ENCODE results near the gene SYNGR3. TPM values are rescaled to one million over a fixed set of nuclear protein-coding genes. Genes with fewer than 3 reads are reported as not detected.

Gene SYNGR3
- total and polyA plus RNA-seq, 11 donors: 0.19 to 2.7 (median 0.86) TPM

GRCh38 chr16:2029350-2029749 lies 39.6 kb downstream of the SYNGR3 start:
- intact Hi-C loops (cut with DNase I): loop anchor here in 3 of 10 donors (2.0 to 10.0 kb wide), 2 partner anchors 17 to 55 kb away; partner anchors contain the start of genes NTHL1 (in 1 of the 3) and TSC2 (in 1 of the 3)
- Histone ChIP-seq H3K27ac (peak overlapping the region; percentile 81 to 98 (median 92)), H3K9me3 (no peaks in the 10 kb centered on the region), H3K27me3 (peaks cover 0 to 17% (median 0%) of the 10 kb centered on the region in 9 donors), H3K36me3 (peaks cover 0 to 33% (median 7%) of the 10 kb centered on the region in 9 donors), H3K4me1 (peaks cover 0 to 81% (median 37%) of the 10 kb centered on the region in 12 donors), H3K4me3 (peak overlapping the region; percentile 17 to 98 (median 84))
- DNase-seq (peak in 3 of 5 donors; percentile 32 to 50 (median 40)), ATAC-seq (no peak)
- 57 to 71% (median 67%) methylated on average over 10 to 22 of the region's 22 CpGs for WGBS, 4 donors
- TF ChIP-seq POLR2A (IDR thresholded peaks at IDR 0.05) (no peak), CTCF (IDR thresholded peaks at IDR 0.05) (no peak)

- DNase-seq (no peak), ATAC-seq (no peak)
- H3K27me3 ChIP-seq: peaks cover 0 to 17% (median 0%) of the 10 kb centered on the region in 9 donors
- H3K9me3 ChIP-seq: no peaks in the 10 kb centered on the region
- H3K4me3 ChIP-seq: peak overlapping the region; percentile 17 to 98 (median 84)
- WGBS, 4 donors: 63 to 77% (median 73%) methylated on average over 5 to 11 of the region's 11 CpGs
- H3K36me3 ChIP-seq: peaks cover 0 to 38% (median 7%) of the 10 kb centered on the region in 9 donors
- peak overlapping the region; percentile 81 to 98 (median 92) for H3K27ac ChIP-seq
- intact Hi-C loops (cut with DNase I): no loop called here
- no peak for TF ChIP-seq POLR2A (IDR thresholded peaks at IDR 0.05)
- TF ChIP-seq CTCF (IDR thresholded peaks at IDR 0.05): no peak
- peaks cover 0 to 79% (median 38%) of the 10 kb centered on the region in 12 donors for H3K4me1 ChIP-seq
Observed at GRCh38 chr16:2030036-2030435, 40.3 kb downstream of the SYNGR3 start.

GRCh38 chr16:2031081-2031577 lies 41.4 kb downstream of the SYNGR3 start:
- Histone ChIP-seq H3K4me1 (peaks cover 0 to 79% (median 40%) of the 10 kb centered on the region in 12 donors), H3K36me3 (peaks cover 0 to 48% (median 16%) of the 10 kb centered on the region in 9 donors), H3K9me3 (no peaks in the 10 kb centered on the region), H3K4me3 (peak overlapping the region in 11 of 12 donors; percentile 70 to 98 (median 89)), H3K27me3 (peaks cover 0 to 16% (median 0%) of the 10 kb centered on the region in 9 donors), H3K27ac (peak overlapping the region; percentile 81 to 98 (median 92))
- peak; percentile 76 to 86 (median 82) for DNase-seq
- TF ChIP-seq POLR2A (IDR thresholded peaks at IDR 0.05) (no peak), CTCF (IDR thresholded peaks at IDR 0.05) (no peak)
- WGBS, 4 donors: 58 to 65% (median 60%) methylated on average over 11 of the region's 11 CpGs
- ATAC-seq: peak; percentile 15 to 68 (median 32)
- intact Hi-C loops (cut with DNase I): no loop called here

- intact Hi-C loops (cut with DNase I): no loop called here
- ATAC-seq (peak; percentile 14 to 42 (median 30)), DNase-seq (peak in 3 of 5 donors; percentile 59 to 69 (median 60))
- Histone ChIP-seq H3K27ac (peak overlapping the region; percentile 83 to 98 (median 94)), H3K27me3 (peaks cover 0 to 6% (median 0%) of the 10 kb centered on the region in 9 donors), H3K9me3 (no peaks in the 10 kb centered on the region), H3K36me3 (peaks cover 2 to 61% (median 29%) of the 10 kb centered on the region in 9 donors), H3K4me1 (peaks cover 3 to 85% (median 47%) of the 10 kb centered on the region in 12 donors), H3K4me3 (peak overlapping the region in 11 of 12 donors; percentile 54 to 95 (median 72))
- WGBS, 4 donors: 42 to 61% (median 57%) methylated on average over 12 to 15 of the region's 15 CpGs
- TF ChIP-seq CTCF (IDR thresholded peaks at IDR 0.05) (no peak), POLR2A (IDR thresholded peaks at IDR 0.05) (no peak)
Observed at GRCh38 chr16:2032285-2033056, 42.7 kb downstream of the SYNGR3 start.
